MCF 10A (cell line): ENCODE measurements around the gene LATS2. TPM values are rescaled to one million over a fixed set of nuclear protein-coding genes. Genes with fewer than 3 reads are reported as not detected.
A peak's percentile ranks its signal among the peaks of the same experiment; 100 is the strongest.

Experiments
- BruUV-seq: library from RNA; stranded (reverse); fragments of 400-500 nt; replicated peaks from 2 replicates; lab custom pipeline; 2021; lab: Mats Ljungman, UMichigan
- CTCF ChIA-PET: fragments of 300-600 bp; sonication (Branson Sonifier 250); formaldehyde crosslinking; extraction: SDS; loops from one replicate; lab custom pipeline; 2021; ENCODE audit warnings: antibody characterized with exemption, inconsistent platforms; lab: Yijun Ruan, JAX
- POLR2A ChIA-PET: fragments of 300-600, 350-650 bp; sonication (Branson Sonifier 250); formaldehyde crosslinking; extraction: SDS; loops from one replicate; lab custom pipeline; 2020; ENCODE audit warnings: antibody characterized with exemption, inconsistent platforms; lab: Yijun Ruan, JAX
- DNase-seq: peaks from one replicate; pipeline ENCODE4 v3.0.0-alpha.2; 2018; ENCODE audit not compliant: unreplicated experiment
- H3K27ac Mint-ChIP-seq: one replicate; pipeline ENCODE4 v1.8.0; 2022; ENCODE audit warnings: mild to moderate bottlenecking, low read depth, mixed read lengths; ENCODE audit not compliant: unreplicated experiment
- H3K27me3 Mint-ChIP-seq: one replicate; pipeline ENCODE4 v1.8.0; 2022; ENCODE audit warnings: mixed read lengths; ENCODE audit not compliant: insufficient read depth, unreplicated experiment
- H3K36me3 Mint-ChIP-seq: one replicate; pipeline ENCODE4 v1.8.0; 2022; ENCODE audit warnings: mild to moderate bottlenecking, moderate library complexity, mixed read lengths; ENCODE audit not compliant: insufficient read depth, unreplicated experiment
- H3K4me1 Mint-ChIP-seq: one replicate; pipeline ENCODE4 v1.8.0; 2022; ENCODE audit warnings: mixed read lengths; ENCODE audit not compliant: insufficient read depth, unreplicated experiment
- H3K4me3 Mint-ChIP-seq: one replicate; pipeline ENCODE4 v1.8.0; 2022; ENCODE audit warnings: mild to moderate bottlenecking, moderate library complexity, mixed read lengths; ENCODE audit not compliant: unreplicated experiment
- H3K9me3 Mint-ChIP-seq: one replicate; pipeline ENCODE4 v1.8.0; 2022; ENCODE audit warnings: mixed read lengths; ENCODE audit not compliant: unreplicated experiment
- intact Hi-C: fragments of 100-400 bp; cut with micrococcal nuclease; formaldehyde crosslinking; loops from 2 replicates; pipeline ENCODE4 v1.14.1; 2022
- total RNA-seq: library from RNA; stranded (reverse); gene quantifications from 2 replicates; pipeline ENCODE4 v1.2.3, GENCODE V29; 2022
- TF ChIP-seq, protein P1 (sequence below): fragments of 200-600 bp; IDR thresholded peaks from one replicate; pipeline ENCODE4 v1.8.0; 2022; ENCODE audit warnings: antibody characterized with exemption, mild to moderate bottlenecking; ENCODE audit not compliant: unreplicated experiment

The LATS2 gene
- total RNA-seq, 1 experiment from 2014 or later, result 32.3 TPM

DNA sequence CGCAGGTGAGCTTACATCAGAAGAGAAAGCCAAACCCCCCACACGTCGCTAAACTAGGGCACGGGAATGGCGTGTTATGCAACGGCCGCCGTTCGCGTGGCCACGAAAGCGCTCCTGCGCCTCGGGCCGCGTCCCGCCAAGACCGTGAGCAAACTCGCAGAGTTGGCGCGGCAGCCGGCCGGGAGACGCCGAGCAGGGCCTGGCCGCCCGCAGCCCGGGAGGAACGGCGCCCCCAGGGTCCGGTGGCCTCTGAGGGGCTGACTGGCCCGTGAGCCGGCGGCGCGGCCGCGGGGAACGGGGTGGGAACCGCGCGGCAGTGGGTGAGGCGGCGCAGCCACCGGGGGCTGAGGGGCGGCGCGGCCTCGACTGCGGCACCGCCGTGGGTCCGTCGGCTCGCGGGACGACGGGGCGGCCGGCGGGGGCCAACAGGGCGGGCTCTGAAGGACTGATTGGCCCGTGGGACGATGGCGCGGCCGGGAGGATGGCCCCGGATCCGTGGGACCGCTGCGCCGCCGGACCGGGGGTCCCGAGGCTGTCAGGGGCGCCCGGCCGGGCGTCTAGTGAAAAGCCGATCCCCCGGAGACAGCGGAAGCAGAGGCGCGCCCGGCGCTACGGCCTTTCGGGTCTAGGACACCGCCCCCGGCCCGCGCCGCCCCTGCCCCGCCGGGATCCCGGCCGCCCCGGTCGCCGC lies 903 bp downstream of the LATS2 start:
- peaks cover 4% of the 10 kb centered on the region for H3K36me3 Mint-ChIP-seq

DNA sequence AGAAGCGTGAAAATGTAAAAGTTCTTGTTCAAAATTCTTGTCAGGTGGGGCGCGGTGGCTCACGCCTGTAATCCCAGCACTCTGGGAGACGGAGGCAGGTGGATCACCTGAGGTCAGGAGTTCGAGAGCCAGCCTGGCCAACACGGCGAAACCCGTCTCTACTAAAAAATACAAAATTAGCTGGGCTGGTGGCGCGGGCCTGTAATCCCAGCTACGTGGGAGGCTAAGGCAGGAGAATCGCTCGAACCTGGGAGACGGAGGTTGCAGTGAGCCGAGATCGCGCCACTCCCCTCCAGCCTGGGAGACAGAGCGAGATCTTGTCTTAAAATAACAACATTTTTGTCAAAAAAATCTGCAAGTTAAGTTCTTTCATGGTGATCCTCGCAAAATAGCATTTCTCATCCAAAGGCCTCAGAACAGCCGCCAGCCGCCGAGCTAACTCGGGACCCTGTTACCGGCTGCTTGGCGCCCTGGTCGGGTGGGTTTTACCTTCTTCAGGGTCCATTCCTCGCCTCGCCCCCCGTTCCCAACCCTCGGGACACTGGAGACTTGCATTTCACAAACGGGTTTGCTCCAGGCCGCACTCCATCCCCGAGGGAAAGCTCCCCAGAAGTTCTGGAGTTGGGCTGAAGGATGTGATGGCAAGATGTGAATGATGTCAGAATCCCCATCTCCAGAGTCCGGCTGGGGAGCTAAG lies 1.6 kb downstream of the LATS2 start:
- peaks cover 6% of the 10 kb centered on the region for H3K36me3 Mint-ChIP-seq
- peaks cover 18% of the 10 kb centered on the region for H3K4me1 Mint-ChIP-seq
- no peaks in the 10 kb centered on the region for H3K27me3 Mint-ChIP-seq
- no peaks in the 10 kb centered on the region for H3K9me3 Mint-ChIP-seq
- no TSS peak for BruUV-seq
- ChIA-PET POLR2A (interaction anchor here (0.6 to 3.6 kb wide), 6 partner anchors 10 to 153 kb away, joined by 3 to 22 read pairs (median 8); partner anchors contain the start of genes MRPL57 and SKA3), CTCF (interaction anchor here (0.5 to 0.7 kb wide), 4 partner anchors 12 to 42 kb away, joined by 3 read pairs; no protein-coding TSS in a partner anchor)
- TF ChIP-seq, protein P1, sequence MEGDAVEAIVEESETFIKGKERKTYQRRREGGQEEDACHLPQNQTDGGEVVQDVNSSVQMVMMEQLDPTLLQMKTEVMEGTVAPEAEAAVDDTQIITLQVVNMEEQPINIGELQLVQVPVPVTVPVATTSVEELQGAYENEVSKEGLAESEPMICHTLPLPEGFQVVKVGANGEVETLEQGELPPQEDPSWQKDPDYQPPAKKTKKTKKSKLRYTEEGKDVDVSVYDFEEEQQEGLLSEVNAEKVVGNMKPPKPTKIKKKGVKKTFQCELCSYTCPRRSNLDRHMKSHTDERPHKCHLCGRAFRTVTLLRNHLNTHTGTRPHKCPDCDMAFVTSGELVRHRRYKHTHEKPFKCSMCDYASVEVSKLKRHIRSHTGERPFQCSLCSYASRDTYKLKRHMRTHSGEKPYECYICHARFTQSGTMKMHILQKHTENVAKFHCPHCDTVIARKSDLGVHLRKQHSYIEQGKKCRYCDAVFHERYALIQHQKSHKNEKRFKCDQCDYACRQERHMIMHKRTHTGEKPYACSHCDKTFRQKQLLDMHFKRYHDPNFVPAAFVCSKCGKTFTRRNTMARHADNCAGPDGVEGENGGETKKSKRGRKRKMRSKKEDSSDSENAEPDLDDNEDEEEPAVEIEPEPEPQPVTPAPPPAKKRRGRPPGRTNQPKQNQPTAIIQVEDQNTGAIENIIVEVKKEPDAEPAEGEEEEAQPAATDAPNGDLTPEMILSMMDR, result no peak
- peak overlapping the region; percentile 73 for H3K4me3 Mint-ChIP-seq
- intact Hi-C loops, result no loop called here
- H3K27ac Mint-ChIP-seq, result peak overlapping the region; percentile 31
- no peak for DNase-seq

More for the DNA sequence above, 903 bp downstream of the LATS2 start:
- intact Hi-C loops, result loop anchor here (1.0 kb wide), 1 partner anchor 117 kb away; no protein-coding TSS in a partner anchor
- BruUV-seq, result no TSS peak
- ChIA-PET POLR2A (interaction anchor here (0.6 to 3.6 kb wide), 10 partner anchors 8 to 153 kb away, joined by 3 to 22 read pairs (median 6); partner anchors contain the start of genes MRPL57 and SKA3), CTCF (interaction anchor here (0.5 to 2.0 kb wide), 4 partner anchors 13 to 118 kb away, joined by 3 to 6 read pairs (median 4); no protein-coding TSS in a partner anchor)
- Mint-ChIP-seq H3K27ac (peak overlapping the region; percentile 31), H3K4me3 (peak overlapping the region; percentile 73), H3K9me3 (no peaks in the 10 kb centered on the region), H3K4me1 (peaks cover 18% of the 10 kb centered on the region), H3K27me3 (no peaks in the 10 kb centered on the region)
- DNase-seq, result peak; percentile 30
- TF ChIP-seq, protein P1, result no peak

DNA sequence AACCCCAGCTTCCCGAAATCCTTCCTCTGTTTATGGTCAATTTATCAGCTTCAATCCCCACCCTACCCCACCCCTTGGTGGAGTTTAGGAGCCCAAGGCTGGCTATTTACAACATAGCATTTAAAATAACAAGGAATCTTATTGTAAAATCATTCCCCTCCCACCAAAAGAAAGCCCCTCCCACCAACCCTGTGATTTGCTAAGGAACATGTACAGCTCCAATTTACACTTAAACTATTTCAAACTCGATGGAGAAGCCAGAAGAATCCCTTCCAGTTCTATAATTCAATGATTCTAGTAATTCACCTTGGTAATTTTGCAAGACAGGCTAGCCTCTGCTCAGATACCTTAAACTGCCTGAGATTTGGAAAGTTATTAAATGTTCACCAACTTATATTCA lies 3.0 kb downstream of the LATS2 start:
- TF ChIP-seq, protein P1, result no peak
- Mint-ChIP-seq H3K4me3 (peak overlapping the region; percentile 73), H3K27me3 (no peaks in the 10 kb centered on the region), H3K36me3 (peaks cover 7% of the 10 kb centered on the region), H3K4me1 (peaks cover 23% of the 10 kb centered on the region), H3K27ac (peak overlapping the region; percentile 23), H3K9me3 (no peaks in the 10 kb centered on the region)
- ChIA-PET CTCF (interaction anchor here (0.6 to 1.5 kb wide), 2 partner anchors 10 to 37 kb away, joined by 3 read pairs; no protein-coding TSS in a partner anchor), POLR2A (interaction anchor here (0.6 to 1.4 kb wide), 6 partner anchors 25 to 119 kb away, joined by 3 to 7 read pairs (median 3); no protein-coding TSS in a partner anchor)
- DNase-seq, result peak; percentile 41
- BruUV-seq, result no TSS peak
- intact Hi-C loops, result no loop called here
